Body of pancreas (tissue), 4 donors: ENCODE results near the gene CNTLN. TPM values are rescaled to one million over a fixed set of nuclear protein-coding genes. Genes with fewer than 3 reads are reported as not detected.

Experiments used
- ATAC-seq: fragments of 150-250 bp; one replicate; pipeline ENCODE4 v1.9.1; 2016
- DNase-seq, 4 donors: peaks; one replicate each; pipeline ENCODE4 v3.0.0-alpha.2; 2019
- H3K27ac ChIP-seq, 4 donors: fragments of 200-600 bp; sonication (generic); 1 replicate in 3 of 4; 2 replicates in 1 of 4; pipeline versions ENCODE4 v1.5.1 to v1.6.1; 2016 to 2019; ENCODE audit warnings: mild to moderate bottlenecking in 1 of 4, mixed read lengths in 1 of 4, moderate library complexity in 1 of 4
- H3K27me3 ChIP-seq, 2 donors: fragments of 200-600 bp; sonication (generic); one replicate each; pipeline ENCODE4 v1.6.0; 2016; ENCODE audit warnings: mild to moderate bottlenecking in 1 of 2
- H3K36me3 ChIP-seq, 2 donors: fragments of 200-600 bp; sonication (generic); replicated peaks in 1 of 2; 2 replicates each; pipeline ENCODE4 v1.5.1; 2016; ENCODE audit warnings: low read depth in 2 of 2; ENCODE audit not compliant: insufficient read depth in 1 of 2
- H3K4me1 ChIP-seq: fragments of 200-600 bp; sonication (generic); one replicate; pipeline ENCODE4 v1.6.0; 2016
- H3K4me3 ChIP-seq, 2 donors: fragments of 200-600 bp; sonication (generic); 1 replicate in 1 of 2; 2 replicates in 1 of 2; pipeline ENCODE4 v1.5.1; 2016 to 2019
- H3K9me3 ChIP-seq, 3 donors: fragments of 200-600 bp; sonication (generic); 1 replicate in 2 of 3; 2 replicates in 1 of 3; pipeline ENCODE4 v1.5.1; 2016
- POLR2A ChIP-seq, 3 donors: fragments of 450-650 bp; IDR thresholded peaks; one replicate each; pipeline ENCODE4 v1.6.1; 2016; ENCODE audit warnings: antibody characterized with exemption in 3 of 3, mild to moderate bottlenecking in 2 of 3
- WGBS, 2 donors: methylation state at CpG; one replicate each; pipeline ENCODE4 v1.1.5; 2017; 5-methylcytosine and 5-hydroxymethylcytosine counted together
- intact Hi-C: fragments of 100-400 bp; cut with DNase I; formaldehyde crosslinking; loops from one replicate; pipeline ENCODE4 v1.15.1; 2023
- total RNA-seq, 2 donors: library from RNA; depleted of rRNA; stranded (reverse); fragments of >200 nt; gene quantifications; one replicate each; pipeline ENCODE4 v1.1.0, GENCODE V29; 2016
- TF ChIP-seq, protein P1 (sequence below), 7 experiments: fragments of 450-650 bp in 4 of 7; fragments of 200-600 bp in 3 of 7; sonication (generic) in 3 of 7; IDR thresholded peaks; one replicate each; pipeline ENCODE4 v1.5.1; 2016 to 2019; ENCODE audit warnings: antibody characterized with exemption in 7 of 7

The CNTLN gene
- total RNA-seq, 2 donors from 2014 or later, result 7.3 to 11.2 TPM

GRCh38 chr9:17148324-17148723 is 13.5 kb downstream of the CNTLN start:
- Histone ChIP-seq H3K27ac (no peak overlapping the region), H3K4me1 (no peaks in the 10 kb centered on the region), H3K4me3 (no peak overlapping the region), H3K27me3 (no peaks in the 10 kb centered on the region), H3K36me3 (no peaks in the 10 kb centered on the region), H3K9me3 (no peaks in the 10 kb centered on the region)
- WGBS, 2 donors, result 43 to 61% methylated on average over 3 of the region's 3 CpGs
- no peak for DNase-seq
- no peak for ATAC-seq
- intact Hi-C loops, result no loop called here
- TF ChIP-seq, protein P1, sequence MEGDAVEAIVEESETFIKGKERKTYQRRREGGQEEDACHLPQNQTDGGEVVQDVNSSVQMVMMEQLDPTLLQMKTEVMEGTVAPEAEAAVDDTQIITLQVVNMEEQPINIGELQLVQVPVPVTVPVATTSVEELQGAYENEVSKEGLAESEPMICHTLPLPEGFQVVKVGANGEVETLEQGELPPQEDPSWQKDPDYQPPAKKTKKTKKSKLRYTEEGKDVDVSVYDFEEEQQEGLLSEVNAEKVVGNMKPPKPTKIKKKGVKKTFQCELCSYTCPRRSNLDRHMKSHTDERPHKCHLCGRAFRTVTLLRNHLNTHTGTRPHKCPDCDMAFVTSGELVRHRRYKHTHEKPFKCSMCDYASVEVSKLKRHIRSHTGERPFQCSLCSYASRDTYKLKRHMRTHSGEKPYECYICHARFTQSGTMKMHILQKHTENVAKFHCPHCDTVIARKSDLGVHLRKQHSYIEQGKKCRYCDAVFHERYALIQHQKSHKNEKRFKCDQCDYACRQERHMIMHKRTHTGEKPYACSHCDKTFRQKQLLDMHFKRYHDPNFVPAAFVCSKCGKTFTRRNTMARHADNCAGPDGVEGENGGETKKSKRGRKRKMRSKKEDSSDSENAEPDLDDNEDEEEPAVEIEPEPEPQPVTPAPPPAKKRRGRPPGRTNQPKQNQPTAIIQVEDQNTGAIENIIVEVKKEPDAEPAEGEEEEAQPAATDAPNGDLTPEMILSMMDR (IDR thresholded peaks at IDR 0.05), result no peak
- no peak for TF ChIP-seq POLR2A (IDR thresholded peaks at IDR 0.05)

- no peak for DNase-seq
- ATAC-seq, result no peak
Measured at GRCh38 chr9:17159469-17159868, 24.6 kb downstream of the CNTLN start.

GRCh38 chr9:17160327-17160726 is 25.5 kb downstream of the CNTLN start:
- H3K27me3 ChIP-seq, result no peaks in the 10 kb centered on the region
- no peaks in the 10 kb centered on the region for H3K36me3 ChIP-seq
- H3K4me3 ChIP-seq, result no peak overlapping the region
- ATAC-seq, result no peak
- DNase-seq, result no peak
- H3K4me1 ChIP-seq, result no peaks in the 10 kb centered on the region
- no peak overlapping the region for H3K27ac ChIP-seq
- H3K9me3 ChIP-seq, result no peaks in the 10 kb centered on the region
- intact Hi-C loops, result no loop called here
- TF ChIP-seq POLR2A (IDR thresholded peaks at IDR 0.05), result no peak
- TF ChIP-seq, protein P1 (IDR thresholded peaks at IDR 0.05), result no peak

More at GRCh38 chr9:17159469-17159868, 24.6 kb downstream of the CNTLN start:
- Histone ChIP-seq H3K9me3 (no peaks in the 10 kb centered on the region), H3K36me3 (no peaks in the 10 kb centered on the region), H3K27ac (no peak overlapping the region), H3K4me3 (no peak overlapping the region), H3K27me3 (no peaks in the 10 kb centered on the region), H3K4me1 (no peaks in the 10 kb centered on the region)
- TF ChIP-seq, protein P1 (IDR thresholded peaks at IDR 0.05), result no peak
- no peak for TF ChIP-seq POLR2A (IDR thresholded peaks at IDR 0.05)
- WGBS, 2 donors, result 73 to 84% methylated on average over 4 of the region's 4 CpGs
- intact Hi-C loops, result no loop called here

DNA sequence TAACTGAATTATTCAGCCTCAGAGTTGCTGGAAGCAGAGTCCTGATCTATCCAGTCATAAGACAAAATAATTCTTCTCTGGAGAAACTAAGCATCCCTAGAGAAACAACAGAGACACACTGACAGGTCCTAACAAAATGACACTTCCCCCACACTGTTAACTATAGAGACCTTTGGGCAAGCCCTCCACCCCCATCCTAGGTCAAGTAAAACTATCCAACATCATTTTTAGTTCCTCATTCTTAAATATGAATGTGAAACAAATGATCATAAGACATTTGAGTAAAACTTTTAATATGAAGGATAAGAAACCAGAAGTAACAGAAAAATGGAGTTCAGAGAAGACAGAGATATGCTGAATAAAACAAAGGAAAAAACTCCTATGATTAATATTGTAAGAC is 30.9 kb downstream of the CNTLN start:
- no peaks in the 10 kb centered on the region for H3K36me3 ChIP-seq
- no peaks in the 10 kb centered on the region for H3K4me1 ChIP-seq
- H3K27me3 ChIP-seq, result no peaks in the 10 kb centered on the region
- DNase-seq (no peak), ATAC-seq (no peak)
- H3K27ac ChIP-seq, result no peak overlapping the region
- no peaks in the 10 kb centered on the region for H3K9me3 ChIP-seq
- intact Hi-C loops, result no loop called here
- no peak overlapping the region for H3K4me3 ChIP-seq
- no peak for TF ChIP-seq POLR2A (IDR thresholded peaks at IDR 0.05)
- TF ChIP-seq, protein P1 (IDR thresholded peaks at IDR 0.05), result no peak

- no peaks in the 10 kb centered on the region for H3K36me3 ChIP-seq
- no peak overlapping the region for H3K27ac ChIP-seq
- intact Hi-C loops, result no loop called here
- no peak for TF ChIP-seq POLR2A (IDR thresholded peaks at IDR 0.05)
- TF ChIP-seq, protein P1 (IDR thresholded peaks at IDR 0.05), result no peak
- H3K9me3 ChIP-seq, result no peaks in the 10 kb centered on the region
- no peak for DNase-seq
- no peak for ATAC-seq
- H3K4me1 ChIP-seq, result no peaks in the 10 kb centered on the region
- H3K4me3 ChIP-seq, result no peak overlapping the region
- H3K27me3 ChIP-seq, result no peaks in the 10 kb centered on the region
Measured at GRCh38 chr9:17166346-17166745, 31.5 kb downstream of the CNTLN start.
